Stimulated activated CD4-positive, alpha-beta T cell treated with anti-CD3 and anti-CD28 coated beads, TNF-alpha, amount 100 ng/mL, for 4 hours (primary cell): ENCODE results near the gene NPY.
"Not testable (repeated sequence)": the region's sequence is repeated elsewhere in the genome, so short reads cannot be mapped to it uniquely, and the experiment has no call there.

Source experiments
- DNase-seq, 3 experiments: peaks; one replicate each; pipeline ENCODE4 v3.0.0-alpha.2; 2020; ENCODE audit warnings: low read depth in 3 of 3

The NPY gene

GRCh38 chr7:24283897-24284698, at the start of gene NPY:
Gene NPY (plus strand): TSS chr7:24284190. CDS start chr7:24285241, 1,051 bp downstream.
- no peak for DNase-seq

- DNase-seq = no peak
These were observed 44.7 kb upstream of the NPY start for GRCh38 chr7:24239260-24239659.

GRCh38 chr7:24241206-24241605, 42.8 kb upstream of the NPY start:
- no peak for DNase-seq

DNA sequence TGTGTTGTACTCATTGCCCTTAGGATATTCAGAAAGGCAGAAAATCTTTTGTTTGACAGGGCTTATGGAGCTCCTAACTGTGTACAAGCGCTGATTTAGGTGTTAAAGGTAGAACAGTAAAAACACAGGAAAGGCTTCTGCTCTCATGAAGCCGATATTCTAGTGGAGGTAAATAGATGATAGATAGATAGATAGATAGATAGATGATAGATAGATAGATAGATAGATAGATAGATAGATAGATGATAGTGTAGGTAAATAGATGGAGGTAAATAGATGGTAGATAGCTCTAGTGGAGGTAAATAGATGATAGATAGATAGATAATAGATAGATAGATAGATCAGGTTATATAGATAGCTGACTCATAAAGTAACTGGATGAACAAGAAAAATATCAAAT, 39.4 kb upstream of the NPY start:
- DNase-seq = no peak

GRCh38 chr7:24245362-24245761, 38.6 kb upstream of the NPY start:
- no peak for DNase-seq

DNA sequence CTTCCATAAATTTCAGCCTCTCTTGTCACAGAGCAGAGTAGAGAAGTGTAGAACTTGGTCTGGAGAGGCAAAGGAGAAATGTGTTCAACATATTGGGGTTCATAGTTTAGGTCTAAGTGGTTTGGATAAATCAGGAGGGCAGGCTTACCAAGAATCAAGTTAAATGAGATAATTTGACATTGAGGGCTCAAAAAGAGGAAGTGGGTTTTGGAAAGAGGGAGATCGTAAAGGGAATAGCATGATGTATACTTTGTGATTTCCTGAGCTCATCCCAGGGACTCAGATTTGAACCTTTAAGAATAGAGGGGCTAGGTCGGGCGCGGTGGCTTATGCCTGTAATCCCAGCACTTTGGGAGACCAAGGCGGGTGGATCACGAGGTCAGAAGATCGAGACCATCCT, 34.7 kb upstream of the NPY start:
- no peak for DNase-seq

DNA sequence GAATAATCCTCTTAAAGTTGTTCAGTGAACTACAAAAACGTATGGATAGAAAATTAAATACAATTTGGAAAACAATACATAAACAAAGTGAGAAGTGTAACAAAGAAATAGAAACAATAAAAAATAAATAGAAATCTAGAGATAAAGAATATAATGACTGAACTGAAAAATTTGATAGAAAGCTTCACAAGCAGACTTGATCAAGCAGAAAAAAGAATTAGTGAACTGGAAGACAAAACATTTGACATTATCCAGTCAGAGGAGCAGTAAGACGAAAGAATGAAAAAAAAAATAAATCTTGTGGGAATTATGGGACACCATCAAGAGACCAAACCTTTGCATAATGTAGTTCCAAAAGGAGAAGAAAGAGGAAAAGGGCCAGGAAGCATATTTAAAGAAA, 32.4 kb upstream of the NPY start:
- no peak for DNase-seq

DNA sequence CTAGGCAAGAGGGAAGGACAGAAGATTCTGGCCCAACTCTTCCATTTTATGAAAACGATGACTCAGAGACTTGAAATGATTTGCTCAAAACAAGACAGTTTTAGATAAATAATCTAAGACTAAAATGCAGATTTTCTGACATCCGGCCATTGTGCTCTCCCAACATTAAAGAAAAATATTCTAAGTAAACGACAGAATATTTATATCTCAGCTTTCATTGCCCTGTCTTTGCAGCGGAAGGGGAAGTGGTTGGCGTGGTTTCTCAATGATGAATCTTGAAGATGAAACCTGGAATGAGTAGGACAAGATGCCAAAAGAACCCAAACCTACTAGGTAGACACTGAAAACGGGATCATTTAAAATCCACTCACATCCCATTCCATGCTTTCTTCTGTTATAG, 28.9 kb upstream of the NPY start:
- DNase-seq = no peak

GRCh38 chr7:24258324-24258723, 25.7 kb upstream of the NPY start:
- not testable (repeated sequence) for DNase-seq

GRCh38 chr7:24271938-24272337, 12.1 kb upstream of the NPY start:
- DNase-seq = no peak

GRCh38 chr7:24279512-24279911, 4.5 kb upstream of the NPY start:
- DNase-seq = no peak

- DNase-seq = no peak
These were observed 465 bp upstream of the NPY start for GRCh38 chr7:24283554-24283896.

DNA sequence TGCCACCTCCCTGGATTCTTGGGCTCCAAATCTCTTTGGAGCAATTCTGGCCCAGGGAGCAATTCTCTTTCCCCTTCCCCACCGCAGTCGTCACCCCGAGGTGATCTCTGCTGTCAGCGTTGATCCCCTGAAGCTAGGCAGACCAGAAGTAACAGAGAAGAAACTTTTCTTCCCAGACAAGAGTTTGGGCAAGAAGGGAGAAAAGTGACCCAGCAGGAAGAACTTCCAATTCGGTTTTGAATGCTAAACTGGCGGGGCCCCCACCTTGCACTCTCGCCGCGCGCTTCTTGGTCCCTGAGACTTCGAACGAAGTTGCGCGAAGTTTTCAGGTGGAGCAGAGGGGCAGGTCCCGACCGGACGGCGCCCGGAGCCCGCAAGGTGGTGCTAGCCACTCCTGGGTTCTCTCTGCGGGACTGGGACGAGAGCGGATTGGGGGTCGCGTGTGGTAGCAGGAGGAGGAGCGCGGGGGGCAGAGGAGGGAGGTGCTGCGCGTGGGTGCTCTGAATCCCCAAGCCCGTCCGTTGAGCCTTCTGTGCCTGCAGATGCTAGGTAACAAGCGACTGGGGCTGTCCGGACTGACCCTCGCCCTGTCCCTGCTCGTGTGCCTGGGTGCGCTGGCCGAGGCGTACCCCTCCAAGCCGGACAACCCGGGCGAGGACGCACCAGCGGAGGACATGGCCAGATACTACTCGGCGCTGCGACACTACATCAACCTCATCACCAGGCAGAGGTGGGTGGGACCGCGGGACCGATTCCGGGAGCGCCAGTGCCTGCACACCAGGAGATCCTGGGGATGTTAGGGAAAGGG, 913 bp downstream of the NPY start:
- DNase-seq = no peak

DNA sequence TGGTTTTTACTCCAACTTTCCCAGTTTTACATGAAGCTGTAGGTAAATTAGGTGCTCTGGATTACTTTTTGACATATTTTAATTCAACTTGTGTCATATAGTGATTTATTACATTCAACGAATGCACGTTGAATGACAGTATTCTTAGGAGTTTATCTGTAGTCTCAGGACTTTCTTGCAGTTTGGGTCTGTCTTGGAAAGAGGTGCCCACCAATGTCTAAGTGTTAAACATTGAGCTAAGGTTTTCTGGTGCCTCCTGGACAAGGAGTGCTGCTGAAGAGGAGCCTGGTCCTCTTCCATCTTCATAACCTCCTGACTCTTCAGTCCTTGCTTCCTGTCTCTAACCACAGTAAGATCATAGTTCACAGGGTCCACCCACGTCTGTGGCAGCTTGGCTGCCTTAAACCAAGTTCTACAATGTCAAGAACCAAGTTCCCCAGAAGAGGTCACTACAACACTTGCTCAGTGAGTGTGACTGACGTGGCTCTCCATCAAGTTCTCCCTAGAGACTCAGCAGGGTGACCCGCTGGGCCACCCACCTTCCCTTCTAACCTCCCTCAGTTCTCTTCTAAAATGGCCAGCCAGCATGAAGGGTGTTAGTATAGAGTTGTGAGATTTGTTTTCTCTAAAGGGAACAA, 6.1 kb downstream of the NPY start:
- peak in 1 of 3 experiments; percentile 14 for DNase-seq

DNA sequence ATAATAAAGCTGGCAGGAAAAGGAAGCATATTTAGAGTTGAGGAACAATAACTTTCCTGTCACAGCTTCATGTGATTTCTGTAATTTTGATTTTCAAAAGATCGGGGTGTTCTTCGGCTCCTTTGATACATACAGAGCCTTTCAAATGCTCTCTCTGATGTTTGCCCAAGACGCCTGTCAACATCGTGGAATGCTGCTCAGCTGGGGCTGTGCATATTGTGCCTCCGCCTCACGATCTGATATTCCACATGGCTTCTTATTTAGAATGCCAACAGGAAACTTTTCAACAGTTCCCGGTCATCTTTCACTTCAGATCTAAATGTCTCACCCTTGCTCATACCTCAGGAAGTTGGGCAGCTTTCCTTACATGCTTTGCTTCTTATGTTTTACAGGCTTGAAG, 7.3 kb downstream of the NPY start:
- DNase-seq = no peak

- no peak for DNase-seq
These were observed 13.4 kb downstream of the NPY start for GRCh38 chr7:24297362-24297761.

- DNase-seq = no peak
These were observed 14.7 kb downstream of the NPY start for GRCh38 chr7:24298696-24299095.

GRCh38 chr7:24299192-24299591, 15.2 kb downstream of the NPY start:
- DNase-seq = no peak

DNA sequence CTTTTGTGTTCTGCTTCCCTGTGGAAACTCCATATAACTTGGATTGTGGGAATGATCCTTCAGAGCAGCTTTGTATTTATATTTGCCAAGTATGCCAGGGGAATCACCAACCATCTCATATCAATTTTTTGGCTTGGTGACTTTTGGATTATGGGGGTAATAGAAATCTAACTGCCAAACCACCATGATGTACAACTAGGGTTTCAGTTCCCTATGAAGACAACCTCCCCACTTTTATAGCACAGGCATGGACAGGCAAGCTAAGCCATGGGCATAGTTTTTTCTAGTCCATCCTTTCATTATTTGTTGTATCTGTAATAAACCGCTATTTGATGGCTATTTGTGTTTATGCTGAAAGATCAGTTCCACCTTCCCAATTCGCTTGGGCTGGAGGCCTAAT, 17.7 kb downstream of the NPY start:
- DNase-seq = no peak

DNA sequence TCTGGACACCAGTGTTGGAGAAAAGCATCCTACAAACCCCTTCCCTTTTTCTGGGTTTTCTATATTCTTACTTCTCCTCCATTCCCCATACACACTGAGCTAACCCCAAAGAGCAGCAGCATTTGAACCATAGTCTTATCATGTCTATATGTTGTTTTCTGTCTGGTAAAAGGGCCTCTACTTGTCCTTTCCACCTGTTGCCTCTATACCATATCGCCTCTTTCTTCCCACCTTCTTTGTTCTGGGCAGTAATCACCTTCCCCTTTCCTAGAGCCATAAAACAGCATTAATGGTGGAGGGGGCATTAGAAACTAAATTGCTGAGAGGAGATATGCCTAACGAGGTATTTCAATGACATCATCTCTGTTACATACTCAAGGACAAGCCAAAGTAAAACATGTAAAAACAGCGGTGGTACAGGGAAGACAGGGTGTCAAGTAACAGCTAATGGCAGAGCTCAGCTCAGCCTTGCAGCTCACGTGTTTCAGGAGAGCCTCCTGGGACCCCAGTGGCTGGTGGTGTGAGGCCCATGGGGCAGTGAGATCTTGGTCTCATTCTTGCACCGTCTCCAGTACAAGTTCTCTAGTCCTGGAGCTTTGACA, 20.6 kb downstream of the NPY start:
- DNase-seq = no peak

DNA sequence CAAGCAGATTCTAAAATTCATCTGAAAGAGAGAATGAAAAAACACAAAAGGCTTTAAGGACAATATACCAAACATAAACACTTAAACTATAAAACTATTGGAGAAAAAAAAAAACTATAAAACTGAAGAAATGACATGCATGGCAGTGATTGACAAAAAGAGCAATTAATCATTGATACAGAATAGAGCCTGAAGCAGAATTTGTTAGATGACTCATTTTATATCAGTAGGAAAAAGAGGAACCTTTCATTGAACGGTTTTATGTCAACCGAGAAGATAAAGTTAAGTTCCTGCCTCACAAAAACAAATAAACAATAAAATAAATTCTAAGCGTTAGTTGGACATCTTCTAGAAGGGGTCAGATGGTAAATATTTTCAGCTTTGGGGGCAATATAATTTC, 23.3 kb downstream of the NPY start:
- no peak for DNase-seq

GRCh38 chr7:24312588-24312987, 28.6 kb downstream of the NPY start:
- no peak for DNase-seq
